HG02870 (cell line): ENCODE results near the gene SHLD2.
"Not testable (repeated sequence)": the region's sequence is repeated elsewhere in the genome, so short reads cannot be mapped to it uniquely, and the experiment has no call there.

Source experiments
- ATAC-seq: cut with Tn5 transposase; IDR thresholded peaks from one replicate; pipeline ENCODE4 v1.9.1; 2021; ENCODE audit warnings: mild to moderate bottlenecking, moderate library complexity; ENCODE audit not compliant: unreplicated experiment

The SHLD2 gene

GRCh38 chr10:87094373-87095235 is at the start of gene SHLD2, which contains the start of gene GLUD1:
TSS of gene SHLD2 (plus strand) at chr10:87095206. CDS start at chr10:87151355, 56,149 bp downstream.
TSS of gene GLUD1 (minus strand) at chr10:87094843. CDS start at chr10:87094769, 74 bp downstream.
- peak; percentile 59 for ATAC-seq

- no peak for ATAC-seq
These were observed 49.5 kb upstream of the SHLD2 start for GRCh38 chr10:87045434-87045938.

DNA sequence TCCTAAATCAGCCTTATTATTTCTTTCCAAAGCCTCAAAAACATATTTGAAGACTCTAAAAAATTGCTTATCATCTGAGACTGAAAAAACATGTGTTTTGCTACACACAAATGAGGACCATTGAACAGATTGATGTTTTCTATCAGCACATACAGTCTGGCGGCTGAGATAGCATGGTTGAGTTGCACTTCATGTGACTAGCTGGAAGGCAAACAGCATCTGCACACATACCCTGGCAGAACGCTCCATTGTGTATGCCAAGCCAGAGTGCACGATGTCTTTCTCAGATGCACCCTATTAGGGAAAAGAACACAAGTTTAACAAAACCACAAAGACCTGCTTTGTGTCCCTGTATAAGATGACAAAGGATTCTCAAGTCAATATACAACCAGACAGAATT is 41.9 kb upstream of the SHLD2 start:
- no peak for ATAC-seq

GRCh38 chr10:87053577-87054181 is 41.3 kb upstream of the SHLD2 start:
- no peak for ATAC-seq

GRCh38 chr10:87054373-87055295 is 40.4 kb upstream of the SHLD2 start:
- ATAC-seq: no peak

- ATAC-seq: no peak
These were observed 36.8 kb upstream of the SHLD2 start for GRCh38 chr10:87058171-87058570.

DNA sequence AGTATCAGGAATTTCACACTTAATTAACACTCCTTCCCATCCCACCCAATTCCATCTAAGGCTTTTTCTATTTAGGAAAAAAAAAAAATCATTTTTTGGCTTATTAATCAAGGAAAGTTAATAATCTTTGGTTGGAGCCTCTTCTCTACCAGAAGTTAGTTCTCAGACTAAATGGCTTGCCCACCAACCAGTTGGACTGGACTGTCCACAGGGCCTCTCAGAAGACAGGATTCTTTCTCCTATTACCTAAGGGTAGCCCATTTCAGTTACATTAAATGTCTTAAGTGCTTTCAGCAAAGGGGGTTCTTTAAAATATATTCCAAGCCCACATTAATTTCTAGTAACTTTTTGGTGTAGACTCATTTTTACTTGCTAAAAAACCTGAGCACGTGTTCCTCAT is 35.6 kb upstream of the SHLD2 start:
- no peak for ATAC-seq

GRCh38 chr10:87060280-87060928 is 34.6 kb upstream of the SHLD2 start:
- ATAC-seq: no peak

- ATAC-seq: no peak
These were observed 30.4 kb upstream of the SHLD2 start for GRCh38 chr10:87064651-87065050.

DNA sequence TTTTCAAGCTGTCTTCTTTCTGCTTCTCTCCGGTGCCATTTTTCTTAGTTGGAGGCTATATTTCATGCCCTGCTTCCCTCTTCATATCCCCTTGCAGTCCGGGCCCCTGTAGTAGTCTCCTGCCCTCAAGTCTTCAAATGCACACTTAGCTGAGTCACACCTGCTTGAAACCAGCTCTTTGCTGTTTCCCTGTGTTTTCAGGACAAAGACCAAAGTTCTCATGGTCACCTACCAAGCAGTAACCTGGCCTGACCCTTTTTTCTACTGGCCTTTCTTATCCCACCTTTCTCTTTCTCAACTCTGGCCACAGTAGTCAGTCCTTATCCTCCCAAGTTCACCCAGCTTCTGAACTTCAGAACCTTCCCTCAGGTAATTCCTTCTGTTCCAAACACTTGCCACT is 28.8 kb upstream of the SHLD2 start:
- no peak for ATAC-seq

DNA sequence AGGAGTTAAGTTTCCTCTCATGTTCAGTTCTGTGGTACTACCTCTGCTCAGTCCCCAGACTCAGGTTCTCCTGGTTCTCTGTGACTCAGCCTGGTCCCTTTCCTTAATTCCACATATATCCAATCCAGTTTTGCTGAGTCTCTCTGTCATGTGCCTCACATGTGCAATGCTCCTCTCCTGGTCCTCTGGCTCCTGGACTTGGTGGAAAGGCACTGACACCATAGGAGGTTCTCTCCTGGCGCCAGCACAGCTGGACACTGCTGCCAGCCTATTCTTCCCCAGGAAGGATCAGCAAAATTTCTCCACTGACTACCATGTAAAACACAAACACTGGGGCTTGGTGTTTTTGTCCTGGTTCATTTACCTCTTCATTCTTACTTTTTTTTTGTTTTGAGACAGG is 28.1 kb upstream of the SHLD2 start:
- ATAC-seq: no peak

GRCh38 chr10:87068281-87068680 is 26.7 kb upstream of the SHLD2 start:
- no peak for ATAC-seq

GRCh38 chr10:87072449-87072848 is 22.6 kb upstream of the SHLD2 start:
- ATAC-seq: no peak

GRCh38 chr10:87076421-87076820 is 18.6 kb upstream of the SHLD2 start:
- ATAC-seq: not testable (repeated sequence)

GRCh38 chr10:87079106-87079836 is 15.7 kb upstream of the SHLD2 start:
- ATAC-seq: no peak

DNA sequence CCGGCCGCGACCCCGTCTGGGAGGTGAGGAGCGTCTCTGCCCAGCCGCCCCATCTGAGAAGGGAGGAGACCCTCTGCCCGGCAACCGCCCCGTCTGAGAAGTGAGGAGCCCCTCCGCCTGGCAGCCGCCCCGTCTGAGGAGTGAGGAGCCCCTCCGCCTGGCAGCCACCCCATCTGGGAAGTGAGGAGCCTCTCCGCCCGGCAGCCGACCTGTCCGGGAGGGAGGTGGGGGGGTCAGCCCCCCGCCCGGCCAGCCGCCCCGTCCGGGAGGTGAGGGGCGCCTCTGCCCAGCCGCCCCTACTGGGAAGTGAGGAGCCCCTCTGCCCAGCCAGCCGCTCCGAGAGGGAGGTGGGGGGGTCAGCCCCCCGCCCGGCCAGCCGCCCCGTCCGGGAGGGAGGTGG is 14.4 kb upstream of the SHLD2 start:
- ATAC-seq: not testable (repeated sequence)

DNA sequence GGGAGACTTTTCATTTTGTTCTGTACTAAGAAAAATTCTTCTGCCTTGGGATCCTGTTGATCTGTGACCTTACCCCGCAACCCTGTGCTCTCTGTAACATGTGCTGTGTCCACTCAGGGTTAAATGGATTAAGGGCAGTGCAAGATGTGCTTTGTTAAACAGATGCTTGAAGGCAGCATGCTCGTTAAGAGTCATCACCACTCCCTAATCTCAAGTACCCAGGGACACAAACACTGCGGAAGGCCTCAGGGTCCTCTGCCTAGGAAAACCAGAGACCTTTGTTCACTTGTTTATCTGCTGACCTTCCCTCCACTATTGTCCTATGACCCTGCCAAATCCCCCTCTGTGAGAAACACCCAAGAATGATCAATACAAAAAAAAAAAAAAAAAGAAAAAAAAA is 13.4 kb upstream of the SHLD2 start:
- not testable (repeated sequence) for ATAC-seq

- not testable (repeated sequence) for ATAC-seq
These were observed 12.8 kb upstream of the SHLD2 start for GRCh38 chr10:87082219-87082618.

DNA sequence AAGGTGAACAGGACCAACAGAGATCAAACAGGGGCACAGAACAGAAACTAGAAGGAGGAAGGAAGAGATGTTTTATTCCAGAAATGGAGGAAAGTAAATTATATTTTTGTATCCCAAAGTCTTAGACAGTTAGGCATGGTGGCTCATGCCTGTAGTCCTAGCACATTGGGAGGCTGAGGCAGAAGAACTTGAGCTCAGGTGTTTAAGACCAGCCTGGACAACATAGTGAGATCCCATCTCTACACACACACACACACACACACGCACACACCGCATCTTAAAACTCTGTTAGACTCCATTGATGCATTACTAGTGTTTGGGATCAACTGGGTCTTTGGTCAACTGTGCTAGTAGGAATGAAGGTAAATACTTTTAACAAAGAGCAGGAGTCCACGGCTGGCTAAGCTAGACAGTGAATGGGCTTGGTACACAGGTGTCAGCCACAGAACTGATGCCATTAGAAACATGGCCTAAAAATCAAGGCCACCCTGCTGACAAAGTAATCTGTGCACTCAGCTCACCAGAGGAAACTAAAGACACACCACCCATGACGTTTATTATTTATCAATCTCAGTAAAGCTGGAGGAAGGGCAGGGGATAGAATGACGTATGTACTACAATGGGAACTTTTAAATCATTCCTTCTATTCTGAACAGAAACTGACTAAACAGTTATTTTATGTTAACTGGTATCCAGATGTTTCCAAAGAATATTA is 11.3 kb upstream of the SHLD2 start:
- ATAC-seq: peak; percentile 42
